ENCODE data around the gene ADAMTS14.

GRCh38 chr10:70729763-70730357 lies 57.6 kb downstream of the ADAMTS14 start:
- TF ChIP-seq CTCF (IDR thresholded peaks at IDR 0.05) (no peak), POLR2A (IDR thresholded peaks at IDR 0.05) (no peak)
